Karpas-422 (cell line): ENCODE measurements around the gene GLIS1. TPM values are rescaled to one million over a fixed set of nuclear protein-coding genes. Genes with fewer than 3 reads are reported as not detected.

Source experiments
- DNase-seq: peaks from one replicate; pipeline ENCODE4 v3.0.0-alpha.2; 2015
- H2AFZ ChIP-seq: fragments of 200-600 bp; sonication (generic); 2 replicates; pipeline ENCODE4 v1.6.1; 2014; ENCODE audit warnings: antibody characterized with exemption, low read length, mixed read lengths
- H3K27ac ChIP-seq: fragments of 200-600 bp; sonication (generic); 2 replicates; pipeline ENCODE4 v1.5.1; 2014; ENCODE audit warnings: mild to moderate bottlenecking, low read length, moderate library complexity
- H3K27me3 ChIP-seq: fragments of 200-600 bp; sonication (generic); 2 replicates; pipeline ENCODE4 v1.6.1; 2014; ENCODE audit warnings: low read length, mixed read lengths
- H3K36me3 ChIP-seq: fragments of 200-600 bp; sonication (generic); 2 replicates; pipeline ENCODE4 v1.6.1; 2014; ENCODE audit warnings: low read length, mixed read lengths; ENCODE audit not compliant: insufficient read depth
- H3K4me1 ChIP-seq: fragments of 200-600 bp; sonication (generic); 2 replicates; pipeline ENCODE4 v1.6.1; 2014; ENCODE audit warnings: mild to moderate bottlenecking, low read length, mixed read lengths
- H3K4me2 ChIP-seq: fragments of 200-600 bp; sonication (generic); 2 replicates; pipeline ENCODE4 v1.6.1; 2014; ENCODE audit warnings: low read length, low read depth, mild to moderate bottlenecking; ENCODE audit not compliant: poor library complexity, severe bottlenecking
- H3K4me3 ChIP-seq: fragments of 200-600 bp; sonication (generic); 2 replicates; pipeline ENCODE4 v1.5.1; 2014; ENCODE audit warnings: mild to moderate bottlenecking, antibody characterized with exemption, low read length, mixed read lengths
- H3K79me2 ChIP-seq: fragments of 200-600 bp; sonication (generic); 2 replicates; pipeline ENCODE4 v1.6.1; 2014; ENCODE audit warnings: mild to moderate bottlenecking, low read length, mixed read lengths
- H3K9ac ChIP-seq: fragments of 200-600 bp; sonication (generic); 2 replicates; pipeline ENCODE4 v1.6.0; 2014; ENCODE audit warnings: low read length
- H3K9me2 ChIP-seq: fragments of 200-600 bp; sonication (generic), shearing (Covaris generic); replicated peaks from 2 replicates; pipeline ENCODE4 v1.6.0; 2014; ENCODE audit warnings: mild to moderate bottlenecking, low read length, moderate library complexity; ENCODE audit not compliant: insufficient read depth
- H3K9me3 ChIP-seq: fragments of 300-700, 200-600 bp; sonication (generic); 2 replicates; pipeline ENCODE4 v1.6.1; 2014; ENCODE audit warnings: low read length, mixed read lengths
- H4K20me1 ChIP-seq: fragments of 200-600 bp; sonication (generic); 2 replicates; pipeline ENCODE4 v1.6.1; 2014; ENCODE audit warnings: mild to moderate bottlenecking, antibody characterized with exemption, low read length, low read depth; ENCODE audit not compliant: insufficient read depth
- total RNA-seq: library from RNA; depleted of rRNA; stranded (reverse); fragments of >200 nt; shearing (Covaris generic); gene quantifications from 2 replicates; pipeline ENCODE4 v1.2.3, GENCODE V29; 2014; ENCODE audit warnings: low replicate concordance

Gene GLIS1
- total RNA-seq, 1 experiment from 2014 or later = not detected

DNA sequence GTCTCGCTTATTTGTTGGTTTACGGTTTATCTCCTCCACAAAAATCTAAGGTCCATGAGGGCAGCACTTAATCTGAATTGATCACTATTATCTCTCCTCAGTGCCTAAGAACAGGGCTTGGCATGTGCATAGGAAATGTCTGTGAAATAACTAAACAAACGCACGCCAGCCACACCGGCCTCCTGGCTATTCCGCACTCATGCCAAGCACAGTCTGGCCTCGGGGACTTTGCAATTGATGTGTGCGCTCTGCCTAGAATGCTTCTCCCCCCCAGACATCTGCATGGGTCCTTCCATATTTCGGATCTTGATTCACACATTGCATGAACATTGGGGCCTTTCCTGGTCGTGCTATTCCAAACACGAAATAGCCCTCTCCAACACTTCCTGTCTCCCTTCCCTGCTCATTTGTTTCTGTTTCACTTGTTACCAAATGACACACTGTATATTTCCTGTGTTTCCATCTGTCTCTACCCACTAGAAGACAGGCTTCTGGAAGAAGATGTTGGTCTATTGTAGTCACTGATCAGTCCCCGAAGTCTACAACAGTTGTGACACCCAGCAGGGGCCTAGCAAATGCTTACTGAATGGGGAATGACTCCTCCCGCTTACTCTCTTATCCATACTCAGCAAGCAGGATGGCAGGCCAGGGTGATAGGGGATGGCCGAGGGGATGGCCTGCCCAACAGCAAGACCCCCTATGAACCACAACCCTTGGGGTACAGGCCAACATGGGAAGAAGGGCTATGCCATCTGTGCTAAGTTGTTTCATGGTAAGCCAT is 93.9 kb downstream of the GLIS1 start:
- no peaks in the 10 kb centered on the region for H3K36me3 ChIP-seq
- no peak overlapping the region for H3K4me2 ChIP-seq
- no peaks in the 10 kb centered on the region for H3K27me3 ChIP-seq
- no peaks in the 10 kb centered on the region for H4K20me1 ChIP-seq
- no peaks in the 10 kb centered on the region for H3K79me2 ChIP-seq
- no peak overlapping the region for H3K9ac ChIP-seq
- H3K4me3 ChIP-seq = no peak overlapping the region
- H3K4me1 ChIP-seq = no peaks in the 10 kb centered on the region
- H3K9me3 ChIP-seq = no peaks in the 10 kb centered on the region
- H2AFZ ChIP-seq = no peak overlapping the region
- no peaks in the 10 kb centered on the region for H3K9me2 ChIP-seq
- no peak overlapping the region for H3K27ac ChIP-seq
- DNase-seq = no peak

DNA sequence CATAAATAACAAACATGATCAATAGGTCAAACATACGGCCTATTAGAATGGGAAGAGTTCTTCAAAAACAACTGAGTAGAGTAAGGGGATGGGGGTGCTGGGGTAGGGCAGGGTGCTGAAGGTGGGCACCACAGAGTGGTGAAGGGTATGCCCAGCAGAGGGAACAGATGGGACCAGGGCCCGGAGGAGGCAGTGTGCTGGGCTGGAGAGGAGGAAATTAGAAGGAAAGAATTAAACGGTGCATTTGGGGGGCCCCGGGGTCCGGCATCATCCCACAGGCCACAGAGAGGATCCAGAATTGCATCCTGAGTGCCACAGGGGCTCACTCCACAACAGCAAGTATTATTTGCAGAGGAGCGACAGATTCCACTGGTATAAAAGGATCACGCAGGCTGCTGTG is 94.5 kb downstream of the GLIS1 start:
- Histone ChIP-seq H4K20me1 (no peaks in the 10 kb centered on the region), H3K79me2 (no peaks in the 10 kb centered on the region), H3K9me2 (no peaks in the 10 kb centered on the region), H3K9ac (no peak overlapping the region), H3K27me3 (no peaks in the 10 kb centered on the region), H3K36me3 (no peaks in the 10 kb centered on the region), H3K27ac (no peak overlapping the region), H2AFZ (no peak overlapping the region), H3K4me1 (no peaks in the 10 kb centered on the region; the same call in 1 of the 2 replicates), H3K4me2 (no peak overlapping the region), H3K4me3 (no peak overlapping the region), H3K9me3 (no peaks in the 10 kb centered on the region)
- DNase-seq = no peak

DNA sequence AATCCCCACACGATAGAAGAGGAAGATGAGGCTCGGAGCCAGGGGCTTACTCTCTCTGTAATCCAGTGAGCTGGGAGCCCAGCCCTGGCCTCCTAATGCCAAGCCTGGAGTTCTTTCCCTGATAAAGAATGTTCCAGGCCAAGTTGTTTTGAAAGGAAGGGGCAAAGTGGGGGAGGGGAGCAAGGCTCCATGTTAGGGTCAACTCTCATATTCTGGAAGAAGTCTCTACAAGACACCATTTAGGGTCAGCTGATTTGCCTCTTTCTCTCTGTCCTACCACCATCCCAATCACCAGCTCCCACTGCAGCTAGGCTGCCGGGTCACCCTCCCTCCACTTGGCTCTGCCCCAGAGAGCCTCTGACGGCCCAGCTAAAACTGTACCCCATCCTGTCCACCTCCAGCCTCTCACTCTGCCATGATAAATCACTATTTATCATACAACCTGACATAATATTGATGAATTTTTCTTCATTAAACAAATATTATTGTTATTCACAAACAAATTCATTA is 95.0 kb downstream of the GLIS1 start:
- H3K9me2 ChIP-seq = no peaks in the 10 kb centered on the region
- H3K79me2 ChIP-seq = no peaks in the 10 kb centered on the region
- no peaks in the 10 kb centered on the region for H3K27me3 ChIP-seq
- no peaks in the 10 kb centered on the region for H3K9me3 ChIP-seq
- no peak overlapping the region for H3K4me2 ChIP-seq
- H3K27ac ChIP-seq = no peak overlapping the region
- H2AFZ ChIP-seq = no peak overlapping the region
- no peak overlapping the region for H3K9ac ChIP-seq
- H4K20me1 ChIP-seq = no peaks in the 10 kb centered on the region
- no peaks in the 10 kb centered on the region for H3K36me3 ChIP-seq
- DNase-seq = no peak
- no peak overlapping the region for H3K4me3 ChIP-seq
- H3K4me1 ChIP-seq = no peaks in the 10 kb centered on the region; the same call in 1 of the 2 replicates

DNA sequence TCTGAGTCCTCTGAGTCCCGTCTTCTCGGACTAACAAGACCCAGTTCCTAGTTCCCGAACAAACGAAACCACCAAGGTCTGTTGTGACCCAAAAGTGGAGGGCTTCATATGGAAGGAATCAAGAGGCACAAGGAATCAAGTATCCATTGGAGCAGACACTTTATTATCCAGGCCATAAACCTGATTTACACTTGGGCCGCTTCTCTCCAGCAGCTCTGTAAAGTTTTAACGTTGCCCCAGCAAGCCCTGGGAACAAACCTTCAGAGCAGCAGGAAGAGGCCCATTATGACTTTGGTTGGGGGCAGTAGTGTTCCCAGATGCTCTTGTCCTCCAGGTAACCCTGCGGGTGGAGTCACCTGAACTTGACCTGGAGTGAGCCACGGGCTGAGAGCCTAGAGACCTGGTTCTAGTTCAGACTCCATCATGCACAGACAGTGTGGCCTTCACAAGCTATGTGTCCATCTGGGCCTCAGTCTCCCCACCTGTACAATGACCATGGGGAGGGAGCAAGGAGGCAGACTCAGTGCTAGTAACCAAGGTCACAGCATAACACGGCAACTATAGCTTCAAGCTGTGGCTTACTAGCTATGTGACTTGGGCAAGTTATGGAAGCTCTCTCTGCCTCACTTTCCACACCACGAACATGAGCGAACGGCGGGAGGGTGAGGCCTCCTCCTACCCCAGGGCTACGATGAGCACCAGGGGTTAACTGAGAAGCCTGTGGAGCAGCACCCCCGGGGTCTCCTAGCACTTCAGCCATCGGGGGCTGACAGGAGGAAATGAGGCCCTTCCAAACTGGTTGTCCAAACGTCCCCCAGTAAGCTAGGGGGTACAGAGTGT is 95.7 kb downstream of the GLIS1 start:
- no peak for DNase-seq
- Histone ChIP-seq H4K20me1 (no peaks in the 10 kb centered on the region), H3K4me3 (no peak overlapping the region), H3K4me2 (no peak overlapping the region), H3K9me2 (no peaks in the 10 kb centered on the region), H3K9ac (no peak overlapping the region), H3K36me3 (no peaks in the 10 kb centered on the region), H2AFZ (no peak overlapping the region), H3K79me2 (no peaks in the 10 kb centered on the region), H3K4me1 (no peaks in the 10 kb centered on the region; the same call in 1 of the 2 replicates), H3K27ac (no peak overlapping the region), H3K27me3 (no peaks in the 10 kb centered on the region), H3K9me3 (no peaks in the 10 kb centered on the region)

DNA sequence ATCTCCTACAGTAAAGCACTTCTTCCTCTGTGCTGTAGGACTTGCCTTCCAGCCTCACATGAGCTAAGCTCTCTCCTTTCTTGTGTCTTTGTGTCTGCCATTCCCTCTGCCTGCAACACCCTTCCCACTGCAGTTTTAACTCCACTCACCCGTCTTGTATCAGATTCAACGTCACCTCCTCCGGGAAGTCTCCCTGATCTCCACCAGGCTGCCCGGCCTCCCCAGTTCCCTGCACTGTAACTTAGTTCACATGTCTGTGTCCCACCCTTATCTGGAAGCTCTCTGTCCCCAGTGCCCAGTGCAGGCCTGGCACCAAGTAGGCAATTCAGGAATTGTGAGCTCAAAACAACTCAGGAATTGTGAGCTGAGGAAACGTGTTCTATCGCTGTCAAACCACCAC is 96.4 kb downstream of the GLIS1 start:
- H3K9me2 ChIP-seq = no peaks in the 10 kb centered on the region
- DNase-seq = no peak
- no peak overlapping the region for H2AFZ ChIP-seq
- no peaks in the 10 kb centered on the region for H3K9me3 ChIP-seq
- H3K27ac ChIP-seq = no peak overlapping the region
- H3K4me1 ChIP-seq = no peaks in the 10 kb centered on the region; the same call in 1 of the 2 replicates
- no peak overlapping the region for H3K4me2 ChIP-seq
- no peaks in the 10 kb centered on the region for H4K20me1 ChIP-seq
- H3K27me3 ChIP-seq = no peaks in the 10 kb centered on the region
- H3K79me2 ChIP-seq = no peaks in the 10 kb centered on the region
- no peaks in the 10 kb centered on the region for H3K36me3 ChIP-seq
- no peak overlapping the region for H3K9ac ChIP-seq
- no peak overlapping the region for H3K4me3 ChIP-seq

DNA sequence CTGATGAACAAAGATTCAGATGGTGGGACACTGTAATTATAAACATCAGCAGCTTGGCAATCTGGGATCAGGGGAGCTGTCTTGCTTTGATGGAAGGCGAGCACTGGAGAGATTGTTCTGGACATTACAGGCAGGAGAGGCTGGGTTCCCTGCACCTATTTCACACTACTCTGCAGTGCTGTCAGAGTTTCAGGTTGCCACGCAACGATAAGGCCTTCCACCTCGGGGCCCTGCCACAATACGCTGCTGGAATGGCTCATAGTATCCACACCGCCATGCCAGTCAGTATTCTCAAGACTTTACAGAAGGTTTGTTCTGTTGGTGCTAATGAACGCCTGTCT is 96.8 kb downstream of the GLIS1 start:
- H3K36me3 ChIP-seq = no peaks in the 10 kb centered on the region
- no peaks in the 10 kb centered on the region for H3K79me2 ChIP-seq
- H3K4me2 ChIP-seq = no peak overlapping the region
- no peak overlapping the region for H3K4me3 ChIP-seq
- DNase-seq = no peak
- H3K9me3 ChIP-seq = no peaks in the 10 kb centered on the region
- no peak overlapping the region for H2AFZ ChIP-seq
- no peak overlapping the region for H3K9ac ChIP-seq
- H3K27me3 ChIP-seq = no peaks in the 10 kb centered on the region
- no peaks in the 10 kb centered on the region; the same call in 1 of the 2 replicates for H3K4me1 ChIP-seq
- H3K27ac ChIP-seq = no peak overlapping the region
- H3K9me2 ChIP-seq = no peaks in the 10 kb centered on the region
- no peaks in the 10 kb centered on the region for H4K20me1 ChIP-seq

DNA sequence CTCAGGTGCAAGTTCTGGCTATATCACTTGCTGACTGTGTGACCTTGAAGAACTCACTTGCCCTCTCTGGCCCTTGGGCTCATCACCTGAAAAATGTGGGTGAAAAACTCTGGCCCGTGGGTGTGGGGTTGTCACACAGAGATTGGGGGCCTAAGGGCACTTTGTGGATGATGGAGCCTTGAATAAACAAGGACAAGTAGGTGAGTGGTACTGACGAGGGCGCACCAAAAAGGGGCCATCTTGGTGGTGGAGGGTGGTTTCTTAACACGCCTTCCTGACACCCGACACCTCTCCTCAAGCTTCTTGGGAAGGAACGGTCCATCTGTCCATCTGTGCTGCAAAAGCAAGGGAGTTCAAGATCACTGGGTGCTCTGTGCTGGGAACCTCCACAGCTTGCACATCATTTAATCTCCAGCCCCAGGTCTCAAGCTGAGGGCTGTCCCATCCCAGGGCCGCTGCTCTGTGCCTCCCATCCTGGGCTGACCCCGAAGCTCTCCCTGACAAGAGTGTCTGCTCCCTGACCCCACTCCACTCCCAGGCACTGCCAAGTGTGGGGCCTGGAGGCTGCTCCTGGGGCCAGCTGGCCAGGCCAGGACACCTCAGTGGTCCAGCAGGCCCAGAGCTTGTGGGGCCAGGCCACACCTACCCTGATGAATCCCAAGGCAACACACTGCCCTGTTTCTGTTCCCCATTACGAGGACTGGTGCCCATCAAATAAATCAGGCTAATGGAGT is 97.3 kb downstream of the GLIS1 start:
- H3K4me2 ChIP-seq = no peak overlapping the region
- no peak for DNase-seq
- H3K27ac ChIP-seq = no peak overlapping the region
- H3K4me3 ChIP-seq = no peak overlapping the region
- no peaks in the 10 kb centered on the region for H3K9me2 ChIP-seq
- H2AFZ ChIP-seq = no peak overlapping the region
- no peaks in the 10 kb centered on the region for H3K27me3 ChIP-seq
- no peaks in the 10 kb centered on the region for H3K9me3 ChIP-seq
- no peaks in the 10 kb centered on the region; the same call in 1 of the 2 replicates for H3K4me1 ChIP-seq
- no peak overlapping the region for H3K9ac ChIP-seq
- no peaks in the 10 kb centered on the region for H3K79me2 ChIP-seq
- no peaks in the 10 kb centered on the region for H3K36me3 ChIP-seq
- no peaks in the 10 kb centered on the region for H4K20me1 ChIP-seq

DNA sequence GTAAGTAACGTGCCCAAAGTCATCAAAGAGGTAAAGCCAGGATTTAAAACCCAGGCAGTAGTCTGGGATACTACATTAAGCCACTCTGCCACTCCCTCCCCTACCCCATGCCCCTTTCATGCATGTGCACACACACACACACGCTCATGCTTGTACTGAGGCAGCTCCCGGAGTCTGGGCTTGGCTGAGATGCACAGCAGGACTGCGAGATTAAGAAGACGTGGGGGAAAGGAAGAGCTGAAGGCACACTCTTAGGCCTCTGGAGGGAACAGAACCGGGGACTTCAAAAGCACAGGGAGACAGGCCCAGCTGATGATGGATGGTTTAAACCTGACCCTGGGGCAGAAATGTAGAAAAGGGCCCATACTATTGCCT is 98.3 kb downstream of the GLIS1 start:
- Histone ChIP-seq H3K9me3 (no peaks in the 10 kb centered on the region), H3K27ac (no peak overlapping the region), H3K9me2 (no peaks in the 10 kb centered on the region), H3K36me3 (no peaks in the 10 kb centered on the region), H3K4me3 (no peak overlapping the region), H3K4me1 (no peaks in the 10 kb centered on the region; the same call in 1 of the 2 replicates), H3K4me2 (no peak overlapping the region), H2AFZ (no peak overlapping the region), H3K27me3 (no peaks in the 10 kb centered on the region), H3K79me2 (no peaks in the 10 kb centered on the region), H3K9ac (no peak overlapping the region), H4K20me1 (no peaks in the 10 kb centered on the region)
- no peak for DNase-seq
